SH-SY5Y (cell line): Measurements from ENCODE around the gene BICRA.

Source experiments
- GATA2 ChIP-seq: IDR thresholded peaks from 2 replicates; pipeline ENCODE4 v1.6.1; 2011; ENCODE audit warnings: mild to moderate bottlenecking, low read depth, low read length
- GATA3 ChIP-seq: IDR thresholded peaks from 2 replicates; pipeline ENCODE4 v1.6.1; 2011; ENCODE audit warnings: low read depth, mild to moderate bottlenecking, low read length, moderate library complexity

Gene BICRA

GRCh38 chr19:47608969-47609905 lies at the start of gene BICRA:
BICRA (plus strand) TSS chr19:47609134; CDS start chr19:47673575, 64,441 bp downstream.
- no peak for TF ChIP-seq GATA3
- TF ChIP-seq GATA2 = no peak

GRCh38 chr19:47560999-47561398 lies 47.9 kb upstream of the BICRA start:
- TF ChIP-seq GATA2 = no peak
- TF ChIP-seq GATA3 = no peak

GRCh38 chr19:47561440-47562057 lies 47.4 kb upstream of the BICRA start:
- no peak for TF ChIP-seq GATA3
- TF ChIP-seq GATA2 = no peak

GRCh38 chr19:47564081-47564480 lies 44.9 kb upstream of the BICRA start:
- TF ChIP-seq GATA2 = no peak
- no peak for TF ChIP-seq GATA3

GRCh38 chr19:47569331-47569730 lies 39.6 kb upstream of the BICRA start:
- no peak for TF ChIP-seq GATA3
- no peak for TF ChIP-seq GATA2

- TF ChIP-seq GATA3 (no peak), GATA2 (no peak)
These were observed 36.3 kb upstream of the BICRA start for GRCh38 chr19:47572635-47573034.

GRCh38 chr19:47573071-47574026 lies 35.6 kb upstream of the BICRA start, which contains the start of gene ZNF541:
ZNF541 (minus strand) TSS chr19:47573148; CDS start chr19:47555856, 17,292 bp downstream.
- TF ChIP-seq GATA3 = no peak
- TF ChIP-seq GATA2 = no peak

GRCh38 chr19:47580397-47580796 lies 28.5 kb upstream of the BICRA start:
- TF ChIP-seq GATA2 (no peak), GATA3 (no peak)

GRCh38 chr19:47581605-47582319 lies 27.2 kb upstream of the BICRA start:
- TF ChIP-seq GATA2 (no peak), GATA3 (no peak)

- TF ChIP-seq GATA2 (no peak), GATA3 (no peak)
These were observed 26.5 kb upstream of the BICRA start for GRCh38 chr19:47582320-47582909.

GRCh38 chr19:47587295-47587694 lies 21.6 kb upstream of the BICRA start:
- TF ChIP-seq GATA3 = no peak

- TF ChIP-seq GATA2 = no peak
- TF ChIP-seq GATA3 = no peak
These were observed 19.1 kb upstream of the BICRA start for GRCh38 chr19:47589824-47590223.

GRCh38 chr19:47593860-47594259 lies 15.1 kb upstream of the BICRA start:
- no peak for TF ChIP-seq GATA2
- no peak for TF ChIP-seq GATA3
